SH-SY5Y (cell line): ENCODE results near the gene PDHB.

Experiments
- GATA2 ChIP-seq: IDR thresholded peaks from 2 replicates; pipeline ENCODE4 v1.6.1; 2011; ENCODE audit warnings: mild to moderate bottlenecking, low read depth, low read length
- GATA3 ChIP-seq: IDR thresholded peaks from 2 replicates; pipeline ENCODE4 v1.6.1; 2011; ENCODE audit warnings: low read depth, mild to moderate bottlenecking, low read length, moderate library complexity

DNA sequence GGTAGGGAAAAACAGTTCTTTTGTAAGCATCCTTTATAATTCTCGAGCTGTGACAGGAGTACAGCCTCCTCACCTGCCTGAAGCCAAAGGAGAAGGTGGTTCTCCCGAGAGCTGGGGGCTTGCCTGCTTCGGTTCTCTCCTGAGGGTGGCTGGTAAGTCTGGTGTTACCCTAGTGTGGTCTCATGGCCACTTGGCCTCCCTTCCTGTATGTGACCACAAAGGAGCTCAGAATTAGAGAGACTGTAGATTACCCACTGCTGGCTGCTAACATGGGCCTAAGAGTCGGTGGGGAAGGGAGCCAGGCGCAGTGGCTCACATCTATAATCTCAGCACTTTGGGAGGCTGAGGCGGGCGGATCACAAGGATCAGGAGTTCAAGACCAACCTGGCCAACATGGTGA, 12.6 kb downstream of the PDHB start:
- TF ChIP-seq GATA2 (no peak), GATA3 (no peak)
